Breast epithelium (tissue), 4 donors: ENCODE data around the gene NUCKS1. TPM values are rescaled to one million over a fixed set of nuclear protein-coding genes. Genes with fewer than 3 reads are reported as not detected.

Experiments
- DNase-seq, 2 donors: peaks; one replicate each; pipeline ENCODE4 v3.0.0-alpha.2; 2019; ENCODE audit warnings: low spot score in 2 of 2
- H3K27ac ChIP-seq, 2 donors: fragments of 200-600 bp; sonication (generic) in 1 of 2; one replicate each; pipeline ENCODE4 v1.5.1; 2016 to 2019; ENCODE audit warnings: mild to moderate bottlenecking in 1 of 2
- H3K27me3 ChIP-seq, 2 donors: fragments of 200-600 bp; sonication (generic) in 1 of 2; one replicate each; pipeline versions ENCODE4 v1.5.1 to v1.6.0; 2017 to 2019; ENCODE audit warnings: control low read depth in 1 of 2, mild to moderate bottlenecking in 1 of 2
- H3K36me3 ChIP-seq: fragments of 200-600 bp; one replicate; pipeline ENCODE4 v1.5.1; 2019
- H3K4me1 ChIP-seq, 2 donors: fragments of 200-600 bp; sonication (generic); one replicate each; pipeline ENCODE4 v1.5.1; 2016 to 2019; ENCODE audit warnings: control low read depth in 1 of 2
- H3K4me3 ChIP-seq, 3 donors: fragments of 200-600 bp; sonication (generic); 1 replicate in 2 of 3; 2 replicates in 1 of 3; pipeline ENCODE4 v1.5.1; 2016 to 2019; ENCODE audit warnings: mild to moderate bottlenecking in 3 of 3, moderate library complexity in 2 of 3
- H3K9me3 ChIP-seq, 2 donors: fragments of 200-600 bp; sonication (generic) in 1 of 2; one replicate each; pipeline ENCODE4 v1.5.1; 2016 to 2019; ENCODE audit warnings: control low read depth in 1 of 2
- CTCF ChIP-seq, 3 donors: fragments of 450-650 bp; IDR thresholded peaks; one replicate each; pipeline ENCODE4 v1.5.1; 2016 to 2017; ENCODE audit warnings: antibody characterized with exemption in 3 of 3, mild to moderate bottlenecking in 3 of 3, moderate library complexity in 3 of 3
- POLR2A ChIP-seq: fragments of 450-650 bp; IDR thresholded peaks from one replicate; pipeline ENCODE4 v1.6.1; 2016; ENCODE audit warnings: antibody characterized with exemption, mild to moderate bottlenecking, moderate library complexity
- POLR2AphosphoS5 ChIP-seq, 3 donors: sonication (generic); formaldehyde crosslinking; IDR thresholded peaks; one replicate each; pipeline ENCODE4 v1.6.1; 2017; ENCODE audit warnings: antibody characterized with exemption in 3 of 3
- intact Hi-C: fragments of 100-400 bp; cut with DNase I; formaldehyde crosslinking; loops from one replicate; pipeline ENCODE4 v1.15.1; 2023; ENCODE audit warnings: low total_unique reads
- total RNA-seq, 3 donors: library from RNA; depleted of rRNA; stranded (reverse); fragments of >200 nt; gene quantifications; one replicate each; pipeline ENCODE4 v1.1.0, GENCODE V29; 2016

NUCKS1 gene
- total RNA-seq, 3 donors from 2014 or later, result 80.6 to 188 (median 86.9) TPM

GRCh38 chr1:205785446-205785845 is 35.5 kb upstream of the NUCKS1 start:
- TF ChIP-seq CTCF (IDR thresholded peaks at IDR 0.05) (no peak), POLR2AphosphoS5 (IDR thresholded peaks at IDR 0.05) (no peak), POLR2A (no peak)
- Histone ChIP-seq H3K9me3 (no peaks in the 10 kb centered on the region), H3K27me3 (no peaks in the 10 kb centered on the region), H3K27ac (no peak overlapping the region), H3K4me3 (no peak overlapping the region), H3K36me3 (no peaks in the 10 kb centered on the region), H3K4me1 (peaks cover 0 to 7% of the 10 kb centered on the region in 2 donors)
- DNase-seq, result no peak
- intact Hi-C loops, result no loop called here

GRCh38 chr1:205783904-205784303 is 33.9 kb upstream of the NUCKS1 start:
- no peaks in the 10 kb centered on the region for H3K36me3 ChIP-seq
- H3K27me3 ChIP-seq, result no peaks in the 10 kb centered on the region
- TF ChIP-seq POLR2A (no peak), POLR2AphosphoS5 (IDR thresholded peaks at IDR 0.05) (no peak), CTCF (IDR thresholded peaks at IDR 0.05) (no peak)
- intact Hi-C loops, result no loop called here
- H3K27ac ChIP-seq, result peak overlapping the region; percentile 82 to 85
- no peak overlapping the region for H3K4me3 ChIP-seq
- DNase-seq, result peak in 1 of 2 donors; percentile 63
- H3K9me3 ChIP-seq, result no peaks in the 10 kb centered on the region
- H3K4me1 ChIP-seq, result peaks cover 0 to 7% of the 10 kb centered on the region in 2 donors

GRCh38 chr1:205783433-205783795 is 33.4 kb upstream of the NUCKS1 start:
- TF ChIP-seq POLR2A (no peak), POLR2AphosphoS5 (IDR thresholded peaks at IDR 0.05) (no peak), CTCF (IDR thresholded peaks at IDR 0.05) (no peak)
- peak overlapping the region; percentile 82 to 85 for H3K27ac ChIP-seq
- intact Hi-C loops, result no loop called here
- H3K27me3 ChIP-seq, result no peaks in the 10 kb centered on the region
- peaks cover 0 to 7% of the 10 kb centered on the region in 2 donors for H3K4me1 ChIP-seq
- no peaks in the 10 kb centered on the region for H3K9me3 ChIP-seq
- H3K36me3 ChIP-seq, result no peaks in the 10 kb centered on the region
- DNase-seq, result no peak
- H3K4me3 ChIP-seq, result no peak overlapping the region

GRCh38 chr1:205782627-205783432 is 32.8 kb upstream of the NUCKS1 start:
- DNase-seq, result no peak
- H3K4me3 ChIP-seq, result no peak overlapping the region
- peaks cover 0 to 7% of the 10 kb centered on the region in 2 donors for H3K4me1 ChIP-seq
- no peaks in the 10 kb centered on the region for H3K27me3 ChIP-seq
- H3K9me3 ChIP-seq, result no peaks in the 10 kb centered on the region
- intact Hi-C loops, result no loop called here
- H3K27ac ChIP-seq, result peak overlapping the region; percentile 82 to 85
- no peak for TF ChIP-seq POLR2AphosphoS5 (IDR thresholded peaks at IDR 0.05)
- TF ChIP-seq CTCF (IDR thresholded peaks at IDR 0.05), result no peak
- H3K36me3 ChIP-seq, result no peaks in the 10 kb centered on the region

- intact Hi-C loops, result no loop called here
- Histone ChIP-seq H3K4me3 (no peak overlapping the region), H3K36me3 (no peaks in the 10 kb centered on the region), H3K27ac (no peak overlapping the region), H3K27me3 (no peaks in the 10 kb centered on the region), H3K9me3 (no peaks in the 10 kb centered on the region), H3K4me1 (peaks cover 0 to 7% of the 10 kb centered on the region in 2 donors)
- TF ChIP-seq POLR2A (no peak), POLR2AphosphoS5 (IDR thresholded peaks at IDR 0.05) (no peak), CTCF (IDR thresholded peaks at IDR 0.05) (no peak)
- DNase-seq, result no peak
These were observed 30.4 kb upstream of the NUCKS1 start for GRCh38 chr1:205780335-205780734.
